MM.1S (cell line): Measurements from ENCODE around the gene VTN.

Source experiments
- DNase-seq: peaks from one replicate; pipeline ENCODE4 v3.0.0-alpha.2; 2015
- H2AFZ ChIP-seq: fragments of 300-600 bp; sonication (generic); 2 replicates; pipeline ENCODE4 v1.6.0; 2016; ENCODE audit warnings: antibody characterized with exemption, low read length
- H3F3A ChIP-seq: fragments of 300-600 bp; sonication (generic); 2 replicates; pipeline ENCODE4 v1.6.1; 2016; ENCODE audit warnings: mild to moderate bottlenecking, antibody characterized with exemption, low read length, moderate library complexity, mixed read lengths; ENCODE audit not compliant: insufficient read depth
- H3K27ac ChIP-seq: fragments of 300-600 bp; sonication (generic); 2 replicates; pipeline ENCODE4 v1.5.1; 2016; ENCODE audit warnings: mild to moderate bottlenecking, low read length
- H3K27me3 ChIP-seq: fragments of 300-600 bp; sonication (generic); replicated peaks from 2 replicates; pipeline ENCODE4 v1.6.0; 2016; ENCODE audit warnings: low read length; ENCODE audit not compliant: insufficient read depth
- H3K36me3 ChIP-seq: fragments of 300-600 bp; sonication (generic); replicated peaks from 2 replicates; pipeline ENCODE4 v1.6.1; 2016; ENCODE audit warnings: mild to moderate bottlenecking, low read length, mixed read lengths; ENCODE audit not compliant: insufficient read depth
- H3K4me1 ChIP-seq: fragments of 300-600 bp; sonication (generic); 2 replicates; pipeline ENCODE4 v1.6.1; 2016; ENCODE audit warnings: low read length, mixed read lengths
- H3K4me2 ChIP-seq: fragments of 300-600 bp; sonication (generic); 2 replicates; pipeline ENCODE4 v1.6.0; 2016; ENCODE audit warnings: low read depth, low read length
- H3K4me3 ChIP-seq: fragments of 300-600 bp; sonication (generic); 2 replicates; pipeline ENCODE4 v1.5.1; 2016; ENCODE audit warnings: low read length, mixed read lengths
- H3K79me2 ChIP-seq: fragments of 300-600 bp; sonication (generic); 2 replicates; pipeline ENCODE4 v1.6.1; 2016; ENCODE audit warnings: mixed run types, low read length, mixed read lengths
- H3K9ac ChIP-seq: fragments of 300-600 bp; sonication (generic); 2 replicates; pipeline ENCODE4 v1.6.1; 2016; ENCODE audit warnings: low read length, mixed read lengths
- H3K9me2 ChIP-seq: fragments of 300-600 bp; sonication (generic); replicated peaks from 2 replicates; pipeline ENCODE4 v1.6.1; 2016; ENCODE audit warnings: mild to moderate bottlenecking, low read length, mixed read lengths; ENCODE audit not compliant: insufficient read depth
- H3K9me3 ChIP-seq: fragments of 300-600 bp; sonication (generic); replicated peaks from 2 replicates; pipeline ENCODE4 v1.6.1; 2016; ENCODE audit warnings: mild to moderate bottlenecking, low read length, mixed read lengths; ENCODE audit not compliant: insufficient read depth
- H4K20me1 ChIP-seq: fragments of 300-600 bp; sonication (generic); 2 replicates; pipeline ENCODE4 v1.6.1; 2016; ENCODE audit warnings: mild to moderate bottlenecking, low read length, moderate library complexity, mixed read lengths; ENCODE audit not compliant: insufficient read depth
- EZH2 ChIP-seq: fragments of 300-600 bp; sonication (generic); optimal IDR thresholded peaks from 2 replicates; pipeline ENCODE3; 2017; ENCODE audit warnings: low read depth, mild to moderate bottlenecking, antibody characterized with exemption, low read length, mixed read lengths
- EZH2phosphoT487 ChIP-seq: fragments of 300-600 bp; sonication (generic); IDR thresholded peaks from 2 replicates; pipeline ENCODE4 v1.6.1; 2018; ENCODE audit warnings: antibody characterized with exemption, low read length
- TF ChIP-seq, protein P1 (sequence below): fragments of 300-600 bp; sonication (generic); IDR thresholded peaks from 2 replicates; pipeline ENCODE4 v1.5.1; 2016; ENCODE audit warnings: antibody characterized with exemption, low read length, mixed read lengths

The VTN gene

DNA sequence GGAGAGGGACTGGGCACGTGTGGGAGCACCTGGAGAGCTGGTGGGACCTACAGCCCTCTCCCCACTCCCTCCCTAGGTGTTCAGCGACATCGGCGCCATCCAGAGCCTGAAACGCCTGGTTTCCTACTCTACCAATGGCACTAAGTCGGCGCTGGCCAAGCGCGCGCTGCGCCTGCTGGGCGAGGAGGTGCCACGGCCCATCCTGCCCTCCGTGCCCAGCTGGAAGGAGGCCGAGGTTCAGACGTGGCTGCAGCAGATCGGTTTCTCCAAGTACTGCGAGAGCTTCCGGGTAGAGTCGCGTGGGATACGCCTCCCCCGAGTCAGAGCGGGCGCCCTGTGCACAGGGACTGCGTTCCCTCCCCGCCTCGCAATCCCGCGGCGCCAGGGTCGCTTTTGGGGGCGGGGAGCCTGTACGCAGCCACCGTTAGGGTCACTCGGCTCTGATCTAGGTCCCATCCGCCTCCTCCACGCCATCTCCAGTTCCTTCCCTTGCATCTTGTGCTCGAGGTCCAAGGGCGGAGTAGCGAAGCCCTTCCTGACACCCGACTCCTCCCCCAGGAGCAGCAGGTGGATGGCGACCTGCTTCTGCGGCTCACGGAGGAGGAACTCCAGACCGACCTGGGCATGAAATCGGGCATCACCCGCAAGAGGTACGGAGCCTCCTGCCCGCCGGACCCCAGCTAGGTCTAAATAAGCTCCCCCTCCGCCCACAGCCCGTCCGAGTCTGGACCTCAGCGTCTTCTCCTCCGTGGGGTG, 14.4 kb upstream of the VTN start:
- Histone ChIP-seq H3K79me2 (no peaks in the 10 kb centered on the region), H3K36me3 (no peaks in the 10 kb centered on the region), H4K20me1 (no peaks in the 10 kb centered on the region), H3K27me3 (no peaks in the 10 kb centered on the region), H3K4me3 (peak overlapping the region; percentile 64), H3K9ac (peak overlapping the region; percentile 47; the same call in 1 of the 2 replicates), H3K27ac (no peak overlapping the region), H2AFZ (peak overlapping the region; percentile 87), H3K4me1 (no peaks in the 10 kb centered on the region), H3K4me2 (peak overlapping the region; percentile 85), H3K9me2 (no peaks in the 10 kb centered on the region), H3K9me3 (no peaks in the 10 kb centered on the region), H3F3A (no peaks in the 10 kb centered on the region)
- TF ChIP-seq, protein P1, sequence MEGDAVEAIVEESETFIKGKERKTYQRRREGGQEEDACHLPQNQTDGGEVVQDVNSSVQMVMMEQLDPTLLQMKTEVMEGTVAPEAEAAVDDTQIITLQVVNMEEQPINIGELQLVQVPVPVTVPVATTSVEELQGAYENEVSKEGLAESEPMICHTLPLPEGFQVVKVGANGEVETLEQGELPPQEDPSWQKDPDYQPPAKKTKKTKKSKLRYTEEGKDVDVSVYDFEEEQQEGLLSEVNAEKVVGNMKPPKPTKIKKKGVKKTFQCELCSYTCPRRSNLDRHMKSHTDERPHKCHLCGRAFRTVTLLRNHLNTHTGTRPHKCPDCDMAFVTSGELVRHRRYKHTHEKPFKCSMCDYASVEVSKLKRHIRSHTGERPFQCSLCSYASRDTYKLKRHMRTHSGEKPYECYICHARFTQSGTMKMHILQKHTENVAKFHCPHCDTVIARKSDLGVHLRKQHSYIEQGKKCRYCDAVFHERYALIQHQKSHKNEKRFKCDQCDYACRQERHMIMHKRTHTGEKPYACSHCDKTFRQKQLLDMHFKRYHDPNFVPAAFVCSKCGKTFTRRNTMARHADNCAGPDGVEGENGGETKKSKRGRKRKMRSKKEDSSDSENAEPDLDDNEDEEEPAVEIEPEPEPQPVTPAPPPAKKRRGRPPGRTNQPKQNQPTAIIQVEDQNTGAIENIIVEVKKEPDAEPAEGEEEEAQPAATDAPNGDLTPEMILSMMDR = no peak
- TF ChIP-seq EZH2 (no peak), EZH2phosphoT487 (no peak)
- peak; percentile 35 for DNase-seq

GRCh38 chr17:28381141-28381825, 11.2 kb upstream of the VTN start:
- H3F3A ChIP-seq = no peaks in the 10 kb centered on the region
- TF ChIP-seq EZH2 = no peak
- TF ChIP-seq, protein P1 = 0 out of 2 replicates have a peak, but pooled peaks have one; percentile 4
- H3K4me2 ChIP-seq = no peak overlapping the region
- H2AFZ ChIP-seq = no peak overlapping the region
- H3K27ac ChIP-seq = no peak overlapping the region
- no peak for DNase-seq
- H3K4me1 ChIP-seq = no peaks in the 10 kb centered on the region
- no peaks in the 10 kb centered on the region for H4K20me1 ChIP-seq
- no peaks in the 10 kb centered on the region for H3K27me3 ChIP-seq
- no peaks in the 10 kb centered on the region for H3K9me2 ChIP-seq
- H3K9me3 ChIP-seq = no peaks in the 10 kb centered on the region
- no peak overlapping the region for H3K9ac ChIP-seq
- no peaks in the 10 kb centered on the region for H3K36me3 ChIP-seq
- no peak overlapping the region for H3K4me3 ChIP-seq
- H3K79me2 ChIP-seq = no peaks in the 10 kb centered on the region

- Histone ChIP-seq H3F3A (no peaks in the 10 kb centered on the region), H3K4me2 (no peak overlapping the region), H3K27ac (no peak overlapping the region), H3K4me3 (no peak overlapping the region), H3K9me3 (no peaks in the 10 kb centered on the region), H3K79me2 (no peaks in the 10 kb centered on the region), H4K20me1 (no peaks in the 10 kb centered on the region), H3K9ac (no peak overlapping the region), H3K27me3 (no peaks in the 10 kb centered on the region), H3K36me3 (no peaks in the 10 kb centered on the region), H3K9me2 (no peaks in the 10 kb centered on the region), H2AFZ (no peak overlapping the region), H3K4me1 (no peaks in the 10 kb centered on the region)
- DNase-seq = no peak
- TF ChIP-seq, protein P1 = no peak
- no peak for TF ChIP-seq EZH2phosphoT487
- TF ChIP-seq EZH2 = no peak
Measured at GRCh38 chr17:28379814-28380801, 10.0 kb upstream of the VTN start.
